HepG2 (cell line): Measurements from ENCODE around the gene MRNIP. TPM values are rescaled to one million over a fixed set of nuclear protein-coding genes. Genes with fewer than 3 reads are reported as not detected.

Experiments used
- ARHGAP35 ChIP-seq: sonication (generic); formaldehyde crosslinking; IDR thresholded peaks from 2 replicates; pipeline ENCODE4 v1.9.0; 2022; ENCODE audit warnings: mild to moderate bottlenecking, inconsistent platforms, moderate library complexity, missing genetic modification reagents, borderline replicate concordance
- ARNTL ChIP-seq: sonication (generic); formaldehyde crosslinking; IDR thresholded peaks from 2 replicates; pipeline ENCODE4 v1.4.0; 2020; ENCODE audit warnings: mild to moderate bottlenecking, missing genetic modification reagents
- ATF7 ChIP-seq, 2 experiments: fragments of 450-650 bp in 1 of 2; sonication (generic) in 1 of 2; formaldehyde crosslinking in 1 of 2; IDR thresholded peaks; 2 replicates each; pipeline versions ENCODE4 v1.4.0 to v1.6.1; 2016 to 2020; ENCODE audit warnings: antibody characterized with exemption in 1 of 2, mild to moderate bottlenecking in 1 of 2, missing genetic modification reagents in 1 of 2
- CC2D1A ChIP-seq: sonication (generic); formaldehyde crosslinking; IDR thresholded peaks from 2 replicates; pipeline ENCODE4 v1.8.1; 2023; ENCODE audit warnings: mild to moderate bottlenecking, missing genetic modification reagents
- CHCHD3 ChIP-seq: sonication (generic); formaldehyde crosslinking; IDR thresholded peaks from 2 replicates; pipeline ENCODE4 v1.8.0; 2022; ENCODE audit warnings: mild to moderate bottlenecking, missing genetic modification reagents, moderate library complexity
- ETV5 ChIP-seq: IDR thresholded peaks from 2 replicates; pipeline ENCODE4 v1.6.1; 2018; ENCODE audit warnings: missing biosample characterization, missing genetic modification reagents, inconsistent platforms, borderline replicate concordance
- FOXC1 ChIP-seq: sonication (generic); formaldehyde crosslinking; IDR thresholded peaks from 2 replicates; pipeline ENCODE4 v1.8.0; 2022; ENCODE audit warnings: mild to moderate bottlenecking, missing genetic modification reagents, borderline replicate concordance
- FOXO1 ChIP-seq: sonication (generic); formaldehyde crosslinking; IDR thresholded peaks from 2 replicates; pipeline ENCODE4 v1.4.0; 2020; ENCODE audit warnings: missing genetic modification reagents
- GFI1 ChIP-seq: sonication (generic); formaldehyde crosslinking; IDR thresholded peaks from 2 replicates; pipeline ENCODE4 v1.5.0; 2020; ENCODE audit warnings: missing genetic modification reagents, mild to moderate bottlenecking, borderline replicate concordance
- MED13 ChIP-seq: sonication (generic); formaldehyde crosslinking; IDR thresholded peaks from 2 replicates; pipeline ENCODE4 v1.5.0; 2020; ENCODE audit warnings: missing genetic modification reagents
- NCOA2 ChIP-seq: sonication (generic); formaldehyde crosslinking; IDR thresholded peaks from 2 replicates; pipeline ENCODE4 v1.8.0; 2022; ENCODE audit warnings: inconsistent platforms
- SMARCE1 ChIP-seq: fragments of 450-650 bp; IDR thresholded peaks from 2 replicates; pipeline ENCODE4 v1.6.1; 2017; ENCODE audit warnings: borderline replicate concordance
- ZNF234 ChIP-seq: sonication (generic); formaldehyde crosslinking; conservative IDR thresholded peaks from 2 replicates; pipeline ENCODE4 v1.5.1; 2020; ENCODE audit warnings: mild to moderate bottlenecking, missing genetic modification reagents
- ZNF274 ChIP-seq: sonication (generic); formaldehyde crosslinking; IDR thresholded peaks from 2 replicates; pipeline ENCODE4 v1.5.1; 2020; ENCODE audit warnings: mild to moderate bottlenecking, missing genetic modification reagents
- ZNF343 ChIP-seq: sonication (generic); formaldehyde crosslinking; IDR thresholded peaks from 2 replicates; pipeline ENCODE4 v1.4.0; 2020; ENCODE audit warnings: mild to moderate bottlenecking, missing genetic modification reagents
- ZNF430 ChIP-seq: sonication (generic); formaldehyde crosslinking; IDR thresholded peaks from 2 replicates; pipeline ENCODE4 v1.9.0; 2021; ENCODE audit warnings: mild to moderate bottlenecking, missing genetic modification reagents
- ZNF580 ChIP-seq: IDR thresholded peaks from 2 replicates; pipeline ENCODE4 v1.6.1; 2016; ENCODE audit warnings: low read depth, borderline replicate concordance
- ZNF598 ChIP-seq: sonication (generic); formaldehyde crosslinking; IDR thresholded peaks from 2 replicates; pipeline ENCODE4 v1.5.1; 2020; ENCODE audit warnings: mild to moderate bottlenecking, missing genetic modification reagents, borderline replicate concordance
- ZNF713 ChIP-seq: sonication (generic); formaldehyde crosslinking; IDR thresholded peaks from 2 replicates; pipeline ENCODE4 v1.4.0; 2020; ENCODE audit warnings: mild to moderate bottlenecking, missing genetic modification reagents
- polyA plus RNA-seq, 8 experiments: library from polyadenylated mRNA; depleted of rRNA in 3 of 8; stranded (reverse) in 7 of 8; unstranded in 1 of 8; fragments of >200 nt; fragmentation: Illumina TruSeq in 4 of 8; extraction: Trizol in 4 of 8; gene quantifications; 2 replicates each; pipeline versions ENCODE4 v1.2.1 to v1.2.3, GENCODE V29; 2011 to 2016; ENCODE audit warnings: low read depth in 4 of 8, missing spikeins in 1 of 8, mixed read lengths in 1 of 8; ENCODE audit not compliant: insufficient read depth in 1 of 8
- total RNA-seq, 5 experiments: library from RNA; depleted of rRNA; stranded (reverse); fragments of >200 nt; fragmentation: Illumina TruSeq; extraction: Trizol; gene quantifications; 2 replicates each; pipeline ENCODE4 v1.2.3, GENCODE V29; 2016; ENCODE audit warnings: low read depth in 1 of 5
- TF ChIP-seq, protein P1 (sequence below): sonication (generic); formaldehyde crosslinking; IDR thresholded peaks from 2 replicates; pipeline ENCODE4 v1.4.0; 2020; ENCODE audit warnings: mild to moderate bottlenecking, missing genetic modification reagents
- TF ChIP-seq, protein P2 (sequence below): sonication (generic); formaldehyde crosslinking; IDR thresholded peaks from 2 replicates; pipeline ENCODE4 v1.4.0; 2020; ENCODE audit warnings: missing genetic modification reagents
- TF ChIP-seq, protein P3 (sequence below): sonication (generic); formaldehyde crosslinking; IDR thresholded peaks from 2 replicates; pipeline ENCODE4 v1.5.0; 2020; ENCODE audit warnings: missing genetic modification reagents
- TF ChIP-seq, protein P4 (sequence below): sonication (generic); formaldehyde crosslinking; IDR thresholded peaks from 2 replicates; pipeline ENCODE4 v1.4.0; 2020; ENCODE audit warnings: mild to moderate bottlenecking, missing genetic modification reagents

Gene MRNIP
- total and polyA plus RNA-seq, 2 of the 13 experiments (the other 11 are each of a cell fraction or from before 2014, with no cell fraction given): 15.5 to 34.1 TPM

GRCh38 chr5:179858586-179859427, at the start of gene MRNIP (continued):
- TF ChIP-seq CHCHD3 (CRISPR knock-in tag) (no peak), GFI1 (CRISPR knock-in tag) (peak; percentile 49; the same call in 1 of the 2 replicates), SMARCE1 (no peak), ZNF598 (CRISPR knock-in tag) (peak; percentile 77; the same call in 1 of the 2 replicates), ZNF274 (CRISPR knock-in tag) (peak; percentile 73), CC2D1A (CRISPR knock-in tag) (no peak), ARHGAP35 (CRISPR knock-in tag) (no peak; the same call in 1 of the 2 replicates), ARNTL (CRISPR knock-in tag) (peak; percentile 77; the same call in 1 of the 2 replicates), ZNF234 (CRISPR knock-in tag) (no peak), FOXC1 (peak; percentile 94), MED13 (CRISPR knock-in tag) (no peak; the same call in 1 of the 2 replicates), NCOA2 (CRISPR knock-in tag) (peak; percentile 34; the same call in 1 of the 2 replicates), ZNF430 (peak; percentile 87), FOXO1 (CRISPR knock-in tag) (no peak; the same call in 1 of the 2 replicates), ZNF343 (CRISPR knock-in tag) (0 out of 2 replicates have a peak, but pooled peaks have one; percentile 38), ZNF713 (CRISPR knock-in tag) (no peak), ATF7 (IDR thresholded peaks at IDR 0.05) (no peak), ATF7 (CRISPR knock-in tag; IDR thresholded peaks at IDR 0.05) (peak; percentile 43; the same call in 1 of the 2 replicates), ZNF580 (CRISPR knock-in tag) (peak; percentile 35; the same call in 1 of the 2 replicates), ETV5 (peak; percentile 63)
- TF ChIP-seq, protein P1, sequence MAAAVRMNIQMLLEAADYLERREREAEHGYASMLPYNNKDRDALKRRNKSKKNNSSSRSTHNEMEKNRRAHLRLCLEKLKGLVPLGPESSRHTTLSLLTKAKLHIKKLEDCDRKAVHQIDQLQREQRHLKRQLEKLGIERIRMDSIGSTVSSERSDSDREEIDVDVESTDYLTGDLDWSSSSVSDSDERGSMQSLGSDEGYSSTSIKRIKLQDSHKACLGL (CRISPR knock-in tag): peak; percentile 97
- TF ChIP-seq, protein P2, sequence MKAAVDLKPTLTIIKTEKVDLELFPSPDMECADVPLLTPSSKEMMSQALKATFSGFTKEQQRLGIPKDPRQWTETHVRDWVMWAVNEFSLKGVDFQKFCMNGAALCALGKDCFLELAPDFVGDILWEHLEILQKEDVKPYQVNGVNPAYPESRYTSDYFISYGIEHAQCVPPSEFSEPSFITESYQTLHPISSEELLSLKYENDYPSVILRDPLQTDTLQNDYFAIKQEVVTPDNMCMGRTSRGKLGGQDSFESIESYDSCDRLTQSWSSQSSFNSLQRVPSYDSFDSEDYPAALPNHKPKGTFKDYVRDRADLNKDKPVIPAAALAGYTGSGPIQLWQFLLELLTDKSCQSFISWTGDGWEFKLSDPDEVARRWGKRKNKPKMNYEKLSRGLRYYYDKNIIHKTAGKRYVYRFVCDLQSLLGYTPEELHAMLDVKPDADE (CRISPR knock-in tag): 0 out of 2 replicates have a peak, but pooled peaks have one; percentile 60
- TF ChIP-seq, protein P3, sequence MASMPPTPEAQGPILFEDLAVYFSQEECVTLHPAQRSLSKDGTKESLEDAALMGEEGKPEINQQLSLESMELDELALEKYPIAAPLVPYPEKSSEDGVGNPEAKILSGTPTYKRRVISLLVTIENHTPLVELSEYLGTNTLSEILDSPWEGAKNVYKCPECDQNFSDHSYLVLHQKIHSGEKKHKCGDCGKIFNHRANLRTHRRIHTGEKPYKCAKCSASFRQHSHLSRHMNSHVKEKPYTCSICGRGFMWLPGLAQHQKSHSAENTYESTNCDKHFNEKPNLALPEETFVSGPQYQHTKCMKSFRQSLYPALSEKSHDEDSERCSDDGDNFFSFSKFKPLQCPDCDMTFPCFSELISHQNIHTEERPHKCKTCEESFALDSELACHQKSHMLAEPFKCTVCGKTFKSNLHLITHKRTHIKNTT (CRISPR knock-in tag): no peak
- TF ChIP-seq, protein P4, sequence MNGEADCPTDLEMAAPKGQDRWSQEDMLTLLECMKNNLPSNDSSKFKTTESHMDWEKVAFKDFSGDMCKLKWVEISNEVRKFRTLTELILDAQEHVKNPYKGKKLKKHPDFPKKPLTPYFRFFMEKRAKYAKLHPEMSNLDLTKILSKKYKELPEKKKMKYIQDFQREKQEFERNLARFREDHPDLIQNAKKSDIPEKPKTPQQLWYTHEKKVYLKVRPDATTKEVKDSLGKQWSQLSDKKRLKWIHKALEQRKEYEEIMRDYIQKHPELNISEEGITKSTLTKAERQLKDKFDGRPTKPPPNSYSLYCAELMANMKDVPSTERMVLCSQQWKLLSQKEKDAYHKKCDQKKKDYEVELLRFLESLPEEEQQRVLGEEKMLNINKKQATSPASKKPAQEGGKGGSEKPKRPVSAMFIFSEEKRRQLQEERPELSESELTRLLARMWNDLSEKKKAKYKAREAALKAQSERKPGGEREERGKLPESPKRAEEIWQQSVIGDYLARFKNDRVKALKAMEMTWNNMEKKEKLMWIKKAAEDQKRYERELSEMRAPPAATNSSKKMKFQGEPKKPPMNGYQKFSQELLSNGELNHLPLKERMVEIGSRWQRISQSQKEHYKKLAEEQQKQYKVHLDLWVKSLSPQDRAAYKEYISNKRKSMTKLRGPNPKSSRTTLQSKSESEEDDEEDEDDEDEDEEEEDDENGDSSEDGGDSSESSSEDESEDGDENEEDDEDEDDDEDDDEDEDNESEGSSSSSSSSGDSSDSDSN (CRISPR knock-in tag): peak; percentile 80; the same call in 1 of the 2 replicates
